ENCODE results near the gene F12.

The F12 gene

GRCh38 chr5:177442066-177442826 lies 32.9 kb upstream of the F12 start:
- TF ChIP-seq GATA2 (IDR thresholded peaks at IDR 0.05; ENCODE audit: low read depth, low read length) = no peak
- no peak for TF ChIP-seq GATA3 (IDR thresholded peaks at IDR 0.05; ENCODE audit: low read depth, low read length)

- no peak for TF ChIP-seq GATA2 (IDR thresholded peaks at IDR 0.05; ENCODE audit: low read depth, low read length)
- no peak for TF ChIP-seq GATA3 (IDR thresholded peaks at IDR 0.05; ENCODE audit: low read depth, low read length)
These were observed 31.8 kb upstream of the F12 start for GRCh38 chr5:177440990-177441780.

- TF ChIP-seq GATA3 (IDR thresholded peaks at IDR 0.05; ENCODE audit: low read depth, low read length) (no peak), GATA2 (IDR thresholded peaks at IDR 0.05; ENCODE audit: low read depth, low read length) (no peak)
These were observed 31.0 kb upstream of the F12 start for GRCh38 chr5:177440211-177440989.

GRCh38 chr5:177439518-177440053 lies 30.2 kb upstream of the F12 start:
- TF ChIP-seq GATA3 (IDR thresholded peaks at IDR 0.05; ENCODE audit: low read depth, low read length) (no peak), GATA2 (IDR thresholded peaks at IDR 0.05; ENCODE audit: low read depth, low read length) (no peak)

GRCh38 chr5:177438468-177438867 lies 29.1 kb upstream of the F12 start:
- TF ChIP-seq GATA3 (IDR thresholded peaks at IDR 0.05; ENCODE audit: low read depth, low read length) (no peak), GATA2 (IDR thresholded peaks at IDR 0.05; ENCODE audit: low read depth, low read length) (no peak)

- TF ChIP-seq GATA2 (IDR thresholded peaks at IDR 0.05; ENCODE audit: low read depth, low read length) (no peak), GATA3 (IDR thresholded peaks at IDR 0.05; ENCODE audit: low read depth, low read length) (no peak)
These were observed 28.3 kb upstream of the F12 start for GRCh38 chr5:177437623-177438022.

GRCh38 chr5:177435847-177436536 lies 26.6 kb upstream of the F12 start:
- TF ChIP-seq GATA3 (IDR thresholded peaks at IDR 0.05; ENCODE audit: low read depth, low read length) = no peak
- TF ChIP-seq GATA2 (IDR thresholded peaks at IDR 0.05; ENCODE audit: low read depth, low read length) = no peak

- TF ChIP-seq GATA3 (IDR thresholded peaks at IDR 0.05; ENCODE audit: low read depth, low read length) (no peak), GATA2 (IDR thresholded peaks at IDR 0.05; ENCODE audit: low read depth, low read length) (no peak)
These were observed 25.8 kb upstream of the F12 start for GRCh38 chr5:177434942-177435738.

GRCh38 chr5:177434437-177434836 lies 25.1 kb upstream of the F12 start:
- no peak for TF ChIP-seq GATA2 (IDR thresholded peaks at IDR 0.05; ENCODE audit: low read depth, low read length)
- no peak for TF ChIP-seq GATA3 (IDR thresholded peaks at IDR 0.05; ENCODE audit: low read depth, low read length)

GRCh38 chr5:177433658-177434217 lies 24.4 kb upstream of the F12 start:
- no peak for TF ChIP-seq GATA3 (IDR thresholded peaks at IDR 0.05; ENCODE audit: low read depth, low read length)
- no peak for TF ChIP-seq GATA2 (IDR thresholded peaks at IDR 0.05; ENCODE audit: low read depth, low read length)

- no peak for TF ChIP-seq GATA3 (IDR thresholded peaks at IDR 0.05; ENCODE audit: low read depth, low read length)
- no peak for TF ChIP-seq GATA2 (IDR thresholded peaks at IDR 0.05; ENCODE audit: low read depth, low read length)
These were observed 23.7 kb upstream of the F12 start for GRCh38 chr5:177432839-177433657.
